Thoracic aorta endothelial cell (primary cell): Measurements from ENCODE around the gene S1PR1. TPM values are rescaled to one million over a fixed set of nuclear protein-coding genes. Genes with fewer than 3 reads are reported as not detected.

Source experiments
- total RNA-seq: library from RNA; depleted of rRNA; stranded (reverse); fragments of >200 nt; gene quantifications from 2 replicates; pipeline ENCODE4 v1.2.3, GENCODE V29; 2012

The S1PR1 gene
- 225 and 313 TPM in 2 replicates for total RNA-seq

GRCh38 chr1:101236516-101237228, at the start of gene S1PR1:
S1PR1 (plus strand) TSS chr1:101237019; CDS start chr1:101238985, 1,966 bp downstream.

Other genes with a start within 250 kb of the S1PR1 start
- gene DPH5, start 211.2 kb upstream of the S1PR1 start, total RNA-seq = 33.1 and 35.0 TPM in 2 replicates